GM12878 (cell line): Measurements from ENCODE around the gene NCAN. TPM values are rescaled to one million over a fixed set of nuclear protein-coding genes. Genes with fewer than 3 reads are reported as not detected.

Source experiments
- ATF2 ChIP-seq: IDR thresholded peaks from 2 replicates; pipeline ENCODE4 v1.6.1; 2012; ENCODE audit warnings: low read length, inconsistent platforms
- ATF7 ChIP-seq: fragments of 450-650 bp; IDR thresholded peaks from 2 replicates; pipeline ENCODE4 v1.6.1; 2016; ENCODE audit warnings: low read depth, mild to moderate bottlenecking
- BACH1 ChIP-seq: fragments of 450-650 bp; IDR thresholded peaks from 2 replicates; pipeline ENCODE4 v1.6.1; 2017; ENCODE audit warnings: mild to moderate bottlenecking, borderline replicate concordance
- BHLHE40 ChIP-seq, 2 experiments: fragments of 450-650 bp in 1 of 2; IDR thresholded peaks; 2 replicates each; pipeline ENCODE4 v1.6.1; 2011 to 2017; ENCODE audit warnings: low read depth in 2 of 2, borderline replicate concordance in 1 of 2, improper control_type of control experiment in 1 of 2, low read length in 1 of 2, mild to moderate bottlenecking in 1 of 2
- CBFB ChIP-seq: IDR thresholded peaks from 2 replicates; pipeline ENCODE4 v1.6.1; 2016; ENCODE audit warnings: antibody characterized with exemption, low read depth
- CHD1 ChIP-seq: IDR thresholded peaks from 2 replicates; pipeline ENCODE4 v1.6.1; 2012; ENCODE audit warnings: low read depth, low read length, improper control_type of control experiment
- ELK1 ChIP-seq: IDR thresholded peaks from 2 replicates; pipeline ENCODE4 v1.6.1; 2012; ENCODE audit warnings: low read depth, low read length, improper control_type of control experiment
- EP300 ChIP-seq, 2 experiments: fragments of 150-350 bp in 1 of 2; IDR thresholded peaks; 2 replicates each; pipeline ENCODE4 v1.6.1; 2011 to 2012; ENCODE audit warnings: low read depth in 2 of 2, low read length in 2 of 2, borderline replicate concordance in 1 of 2, improper control_type of control experiment in 1 of 2, inconsistent platforms in 1 of 2; ENCODE audit not compliant: control insufficient read depth in 1 of 2
- ESRRA ChIP-seq: IDR thresholded peaks from 2 replicates; pipeline ENCODE4 v1.6.1; 2012; ENCODE audit warnings: mild to moderate bottlenecking, low read length, improper control_type of control experiment
- KAT2A ChIP-seq: conservative IDR thresholded peaks from 2 replicates; pipeline ENCODE4 v1.6.1; 2011; ENCODE audit warnings: low read depth, low read length; ENCODE audit not compliant: control insufficient read depth
- NR2C1 ChIP-seq: fragments of 450-650 bp; IDR thresholded peaks from 2 replicates; pipeline ENCODE4 v1.6.1; 2017; ENCODE audit warnings: antibody characterized with exemption, mild to moderate bottlenecking, moderate library complexity
- PAX8 ChIP-seq: fragments of 450-650 bp; IDR thresholded peaks from 2 replicates; pipeline ENCODE4 v1.6.1; 2017; ENCODE audit warnings: mild to moderate bottlenecking, moderate library complexity
- RFX5 ChIP-seq: IDR thresholded peaks from 2 replicates; pipeline ENCODE4 v1.6.1; 2011; ENCODE audit warnings: low read depth, low read length, improper control_type of control experiment
- RUNX3 ChIP-seq: IDR thresholded peaks from 2 replicates; pipeline ENCODE4 v1.6.1; 2012; ENCODE audit warnings: low read length, inconsistent platforms
- SIX5 ChIP-seq: IDR thresholded peaks from 2 replicates; pipeline ENCODE4 v1.6.1; 2011; ENCODE audit warnings: mild to moderate bottlenecking, low read depth, low read length, moderate library complexity; ENCODE audit not compliant: severe bottlenecking
- SKIL ChIP-seq: fragments of 450-650 bp; IDR thresholded peaks from 2 replicates; pipeline ENCODE4 v1.6.1; 2017; ENCODE audit warnings: mild to moderate bottlenecking, low read depth, inconsistent platforms; ENCODE audit not compliant: poor library complexity, severe bottlenecking
- STAT3 ChIP-seq: IDR thresholded peaks from 2 replicates; pipeline ENCODE4 v1.6.1; 2011; ENCODE audit warnings: low read depth, low read length, improper control_type of control experiment
- SUZ12 ChIP-seq: fragments of 200-600 bp; sonication (generic); IDR thresholded peaks from one replicate; pipeline ENCODE4 v1.6.1; 2018; ENCODE audit warnings: antibody characterized with exemption, mild to moderate bottlenecking; ENCODE audit not compliant: unreplicated experiment
- TAF1 ChIP-seq: IDR thresholded peaks from 2 replicates; pipeline ENCODE4 v1.6.1; 2011; ENCODE audit warnings: mild to moderate bottlenecking, low read depth, low read length, borderline replicate concordance
- TCF12 ChIP-seq: IDR thresholded peaks from 2 replicates; pipeline ENCODE4 v1.6.1; 2011; ENCODE audit warnings: low read depth, mild to moderate bottlenecking, low read length
- ZBTB33 ChIP-seq: fragments of 450-650 bp; IDR thresholded peaks from 2 replicates; pipeline ENCODE4 v1.6.1; 2017; ENCODE audit warnings: mild to moderate bottlenecking
- ZNF274 ChIP-seq: IDR thresholded peaks from one replicate; pipeline ENCODE4 v1.8.0; 2011; ENCODE audit not compliant: insufficient read length, insufficient read depth
- ZNF384 ChIP-seq: IDR thresholded peaks from 2 replicates; pipeline ENCODE4 v1.6.1; 2012; ENCODE audit warnings: low read depth, mild to moderate bottlenecking, low read length, improper control_type of control experiment, borderline replicate concordance
- ZZZ3 ChIP-seq: IDR thresholded peaks from 2 replicates; pipeline ENCODE4 v1.6.1; 2011; ENCODE audit warnings: low read depth; ENCODE audit not compliant: control insufficient read depth, insufficient read length
- polyA plus RNA-seq, 11 experiments: library from polyadenylated mRNA; depleted of rRNA in 4 of 11; unstranded in 6 of 11; stranded (reverse) in 5 of 11; fragments of >200 nt; fragmentation: Nextera tagmentation in 4 of 11; fragmentation: Illumina TruSeq in 1 of 11; extraction: Ambion mirVana in 4 of 11; extraction: Trizol in 1 of 11; gene quantifications; 1 replicate in 1 of 11; 2 replicates in 10 of 11; pipeline versions ENCODE4 v1.2.1 to v1.2.3, GENCODE V29; 2011 to 2016; ENCODE audit warnings: inconsistent platforms in 2 of 11, missing spikeins in 2 of 11, low read depth in 1 of 11
- total RNA-seq, 4 experiments: library from RNA; depleted of rRNA in 3 of 4; stranded (reverse); fragments of >200 nt in 3 of 4; fragmentation: Illumina TruSeq in 1 of 4; extraction: Trizol in 1 of 4; gene quantifications; 2 replicates each; pipeline versions ENCODE4 v1.2.1 to v1.2.3, GENCODE V29; 2013 to 2021

The NCAN gene
- total and polyA plus RNA-seq, 10 of the 15 experiments (the other 5 are each of a cell fraction or from before 2014, with no cell fraction given) = 0.02 to 0.34 (median 0.12) TPM; not detected in 1

- TF ChIP-seq SKIL = no peak
- TF ChIP-seq NR2C1 = peak; percentile 53; the same call in 1 of the 2 replicates
- TF ChIP-seq STAT3 = no peak
- TF ChIP-seq KAT2A = no peak
- no peak for TF ChIP-seq ZNF384
- no peak for TF ChIP-seq SUZ12
- TF ChIP-seq SIX5 = no peak
- no peak for TF ChIP-seq RUNX3
- no peak for TF ChIP-seq CBFB
- no peak for TF ChIP-seq PAX8
- TF ChIP-seq BACH1 = no peak
- TF ChIP-seq EP300 (IDR thresholded peaks at IDR 0.05; ENCODE audit: borderline replicate concordance in 1 of 2, control insufficient read depth in 1 of 2, low read depth in 2 of 2, low read length in 2 of 2) = no peak
- no peak for TF ChIP-seq ZNF274
- no peak for TF ChIP-seq TCF12
- TF ChIP-seq TAF1 = peak; percentile 62; the same call in 1 of the 2 replicates
- no peak for TF ChIP-seq ELK1
- no peak for TF ChIP-seq RFX5
- no peak for TF ChIP-seq ATF2
- no peak for TF ChIP-seq ATF7
- TF ChIP-seq ESRRA = no peak
- TF ChIP-seq CHD1 = no peak
- peak; percentile 57 to 88; a peak in 3 of 4 replicates for TF ChIP-seq BHLHE40 (IDR thresholded peaks at IDR 0.05; ENCODE audit: borderline replicate concordance in 1 of 2, low read depth in 2 of 2, low read length in 1 of 2)
- TF ChIP-seq ZZZ3 = no peak
- no peak for TF ChIP-seq ZBTB33
Measured at GRCh38 chr19:19170053-19170872, 41.5 kb upstream of the NCAN start, which contains the start of gene MEF2B (continued).
